Nucleus accumbens (tissue), 56 donors: ENCODE results near the gene AHDC1.
A peak's percentile ranks its signal among the peaks of the same experiment; 100 is the strongest.
"Not testable (repeated sequence)": the region's sequence is repeated elsewhere in the genome, so short reads cannot be mapped to it uniquely, and the experiment has no call there.

Experiments used
- DNase-seq, 56 donors: peaks; one replicate each; lab custom pipeline; 2025; lab: John Stamatoyannopoulos, UW

AHDC1 gene

DNA sequence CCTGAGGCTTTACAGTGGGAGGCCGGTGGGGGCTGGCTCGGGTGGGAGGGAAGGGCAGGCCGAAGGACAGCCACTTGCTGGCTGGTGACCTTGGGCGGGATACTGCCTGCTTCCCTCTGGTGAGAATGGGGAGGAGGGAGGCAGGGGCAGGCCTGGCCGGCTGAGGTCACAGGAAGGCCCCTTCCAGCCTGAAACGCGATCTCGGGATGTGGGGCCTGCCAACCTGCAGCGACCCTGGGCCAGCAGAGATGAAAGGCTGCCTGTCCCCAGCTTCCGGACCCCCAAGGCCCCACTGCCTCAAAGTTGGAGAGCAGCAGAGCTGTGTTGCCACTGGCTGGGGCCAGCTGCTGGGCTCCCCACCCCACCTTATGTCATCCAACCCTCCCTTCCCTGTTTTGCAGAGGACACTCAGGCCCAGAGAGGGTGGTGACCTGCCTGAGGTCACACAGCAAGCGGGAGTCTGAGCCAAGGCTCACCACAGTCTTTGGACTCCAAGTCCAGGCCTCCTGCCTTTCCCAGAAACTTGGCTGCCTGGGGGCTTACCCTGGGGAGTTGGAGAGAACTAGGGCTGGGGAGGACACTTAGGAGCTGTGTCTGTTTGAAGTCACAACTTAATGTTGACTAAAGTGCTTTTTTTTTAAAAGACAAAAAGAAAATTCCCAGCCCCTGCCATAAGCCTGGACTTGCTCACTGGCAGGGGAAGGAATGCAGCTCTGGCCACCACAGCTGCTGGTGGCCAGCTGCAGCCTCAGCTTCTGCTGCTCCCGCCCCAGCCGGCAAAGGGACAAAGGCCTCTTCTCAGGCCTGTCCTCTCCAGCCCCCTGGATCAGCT lies 99.1 kb downstream of the AHDC1 start:
- peak in 51 of 56 donors; percentile 53 to 96 (median 83) for DNase-seq

DNA sequence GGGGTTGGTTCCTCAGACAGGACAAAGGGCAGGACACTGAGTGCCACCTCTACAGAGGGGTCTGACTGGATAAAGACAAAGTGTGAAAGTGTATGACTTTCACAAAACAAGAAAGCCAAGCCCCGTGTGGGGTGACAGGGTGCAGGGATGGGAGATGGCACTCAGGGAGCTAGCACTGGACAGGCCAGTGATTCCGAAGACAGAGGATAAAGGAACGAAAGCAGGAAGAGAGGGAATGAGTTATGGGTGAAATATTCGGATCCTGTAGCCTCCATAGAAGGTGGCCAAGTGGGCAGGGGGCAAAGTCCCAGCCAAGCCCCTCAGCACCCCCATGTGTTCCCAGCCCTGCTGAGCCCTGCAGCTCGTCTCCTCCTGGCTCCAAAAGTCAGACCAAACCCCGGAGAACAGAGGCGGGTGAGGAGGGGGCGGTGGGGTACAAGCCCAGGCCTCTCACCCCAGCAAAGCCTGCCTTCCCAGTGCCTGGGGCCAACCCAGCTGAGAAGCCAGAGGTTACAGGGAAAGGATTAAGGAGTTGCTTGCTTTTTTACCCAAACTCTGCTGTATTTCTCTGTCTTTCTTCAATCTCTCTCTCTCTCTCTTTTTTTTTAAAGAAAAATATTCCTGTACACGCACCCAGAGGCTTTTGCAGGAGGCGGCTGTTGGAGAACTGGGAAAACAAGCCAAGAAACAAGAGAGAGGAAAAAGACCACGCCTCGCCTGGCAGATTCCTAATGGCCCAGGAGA lies 99.9 kb downstream of the AHDC1 start:
- peak in 2 of 56 donors; percentile 35 to 48 for DNase-seq

DNA sequence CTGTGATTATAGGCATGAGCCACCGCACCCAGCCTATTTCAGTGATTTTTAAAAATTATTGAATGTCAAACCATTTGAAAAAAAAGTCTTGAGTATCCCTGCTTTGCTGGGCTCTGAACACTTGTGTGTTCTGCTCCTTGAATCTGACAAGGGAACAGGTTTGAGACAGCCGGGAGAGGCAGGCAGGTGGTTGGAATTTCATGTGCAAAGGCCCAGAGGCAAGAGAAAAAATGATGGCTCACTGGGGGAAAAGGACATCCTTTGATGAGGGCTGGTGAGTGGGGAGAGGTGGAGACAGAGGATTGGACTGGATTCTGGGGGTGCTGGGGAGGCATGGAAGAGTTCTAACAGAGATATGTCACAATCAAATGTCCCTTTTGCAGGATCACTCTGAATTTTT lies 100.9 kb downstream of the AHDC1 start:
- no peak for DNase-seq

DNA sequence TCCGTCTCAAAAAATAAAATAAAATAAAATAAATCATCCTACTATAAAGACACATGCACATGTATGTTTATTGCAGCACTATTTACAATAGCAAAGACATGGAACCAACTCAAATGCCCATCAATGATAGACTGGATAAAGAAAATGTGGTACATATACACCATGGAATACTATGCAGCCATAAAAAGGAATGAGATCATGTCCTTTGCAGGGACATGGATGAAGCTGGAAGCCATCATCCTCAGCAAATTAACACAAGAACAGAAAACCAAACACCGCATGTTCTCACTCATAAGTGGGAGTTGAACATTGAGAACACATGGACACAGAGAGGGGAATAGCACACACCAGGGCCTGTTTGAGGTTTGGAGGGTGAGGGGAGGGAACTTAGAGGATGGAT lies 102.8 kb downstream of the AHDC1 start:
- not testable (repeated sequence) for DNase-seq

DNA sequence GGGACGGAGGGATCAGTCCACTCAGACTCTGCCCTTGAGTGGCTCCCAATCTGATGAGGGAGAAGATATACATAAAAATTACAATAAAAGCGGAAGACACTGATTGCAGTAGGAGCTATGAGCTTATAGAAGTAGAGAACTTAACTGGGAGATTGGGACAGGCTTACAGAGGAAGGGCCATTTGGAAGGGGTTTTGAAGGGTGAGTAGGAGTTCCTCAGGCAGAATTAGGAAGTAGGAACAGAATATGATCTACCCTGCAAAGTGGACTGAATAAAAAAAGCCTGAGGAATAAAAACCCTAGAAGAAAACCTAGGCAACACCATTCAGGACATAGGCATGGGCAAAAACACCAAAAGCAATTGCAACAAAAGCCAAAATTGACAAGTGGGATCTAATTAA lies 104.8 kb downstream of the AHDC1 start:
- no peak for DNase-seq

DNA sequence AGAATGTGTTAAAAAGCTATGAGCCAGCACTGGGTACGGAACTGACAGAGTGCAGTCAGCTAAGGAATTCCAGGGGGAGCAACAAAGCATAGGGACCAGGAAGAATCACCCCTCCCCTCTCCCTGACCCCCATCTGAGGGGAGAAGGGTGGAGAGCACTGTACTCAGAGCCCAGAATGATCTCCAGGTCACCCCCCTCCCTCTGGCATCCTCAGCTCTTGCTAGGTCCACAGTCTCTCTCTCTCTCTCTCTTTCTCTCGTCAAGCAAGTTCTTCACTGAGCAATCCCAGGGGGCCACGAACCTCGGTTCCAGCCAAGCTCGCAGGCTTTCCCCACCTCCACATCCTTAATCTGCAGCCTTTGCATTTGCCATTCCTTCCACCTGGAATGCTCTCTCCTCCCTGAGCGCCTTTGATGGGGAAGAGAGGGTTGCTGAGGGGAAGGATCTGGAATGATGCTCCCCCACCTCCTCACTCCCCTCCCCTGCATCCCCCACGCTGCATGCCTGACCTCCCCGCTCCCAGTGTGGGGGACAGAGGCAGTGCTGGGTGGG lies 107.3 kb downstream of the AHDC1 start:
- peak in 9 of 56 donors; percentile 11 to 54 (median 35) for DNase-seq

DNA sequence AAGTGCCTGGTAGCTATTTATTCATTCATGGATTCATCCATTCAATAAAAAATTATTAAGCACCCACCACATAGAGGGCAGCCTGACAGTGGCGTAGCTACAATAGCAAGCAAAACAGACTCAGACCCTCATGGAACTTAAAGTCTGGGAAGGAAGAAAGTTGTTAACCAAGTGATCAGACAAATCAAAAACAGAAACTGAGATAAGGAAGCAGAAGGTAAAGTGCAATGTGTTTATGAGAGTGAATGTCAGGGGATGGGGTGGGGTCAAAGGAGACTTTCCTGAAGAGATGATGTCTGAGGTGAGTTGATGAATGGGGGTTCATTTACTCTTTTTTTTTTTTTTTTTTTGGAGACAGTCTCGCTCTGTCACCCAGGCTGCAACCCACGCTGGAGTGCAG lies 111.1 kb downstream of the AHDC1 start:
- DNase-seq, result no peak

DNA sequence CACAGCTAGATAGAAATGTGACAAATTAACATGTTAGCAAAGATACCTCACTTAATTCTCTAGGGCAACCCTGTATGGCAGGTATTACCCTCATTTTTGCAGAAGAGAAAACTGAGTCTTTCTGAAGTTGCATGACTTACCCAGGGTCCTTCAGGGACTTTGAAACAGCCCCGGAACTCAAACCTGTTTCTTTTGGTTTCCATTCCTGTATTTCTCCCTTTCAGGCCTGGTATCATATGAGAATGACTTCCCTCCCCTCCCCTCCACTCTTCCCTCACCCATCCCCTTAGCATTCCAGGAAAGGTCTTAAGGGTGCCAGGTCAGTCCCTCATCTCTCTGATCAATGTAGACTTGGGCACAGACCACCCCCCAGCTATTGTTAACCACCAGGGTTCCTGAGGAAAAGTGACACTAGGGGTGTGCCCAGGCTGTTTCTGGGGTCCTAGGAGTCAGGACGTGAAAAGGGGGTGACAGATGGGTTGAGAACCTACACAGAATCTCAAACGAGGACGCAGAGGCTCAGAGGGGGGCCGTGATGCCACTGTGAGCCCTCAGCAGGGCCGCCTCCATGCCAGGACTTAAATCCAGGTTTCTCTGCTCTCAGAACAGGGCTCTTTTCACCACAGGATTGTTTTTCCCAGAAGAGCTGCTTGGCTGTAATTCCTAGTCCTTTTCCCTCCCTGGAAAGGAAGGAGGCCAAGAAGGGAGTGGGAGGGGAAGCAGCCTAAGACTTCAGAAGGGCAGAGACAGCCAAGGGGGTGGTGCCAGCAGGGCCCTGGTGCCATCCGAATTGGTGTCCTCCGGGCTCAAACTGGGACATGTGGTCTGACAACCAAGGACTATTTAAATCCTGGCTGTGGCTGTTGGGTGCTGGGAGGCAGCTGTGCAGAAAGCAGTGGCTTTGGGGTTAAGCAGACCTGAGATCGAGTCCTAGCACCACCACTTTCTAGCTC lies 111.9 kb downstream of the AHDC1 start:
- peak in 47 of 56 donors; percentile 22 to 75 (median 45) for DNase-seq

DNA sequence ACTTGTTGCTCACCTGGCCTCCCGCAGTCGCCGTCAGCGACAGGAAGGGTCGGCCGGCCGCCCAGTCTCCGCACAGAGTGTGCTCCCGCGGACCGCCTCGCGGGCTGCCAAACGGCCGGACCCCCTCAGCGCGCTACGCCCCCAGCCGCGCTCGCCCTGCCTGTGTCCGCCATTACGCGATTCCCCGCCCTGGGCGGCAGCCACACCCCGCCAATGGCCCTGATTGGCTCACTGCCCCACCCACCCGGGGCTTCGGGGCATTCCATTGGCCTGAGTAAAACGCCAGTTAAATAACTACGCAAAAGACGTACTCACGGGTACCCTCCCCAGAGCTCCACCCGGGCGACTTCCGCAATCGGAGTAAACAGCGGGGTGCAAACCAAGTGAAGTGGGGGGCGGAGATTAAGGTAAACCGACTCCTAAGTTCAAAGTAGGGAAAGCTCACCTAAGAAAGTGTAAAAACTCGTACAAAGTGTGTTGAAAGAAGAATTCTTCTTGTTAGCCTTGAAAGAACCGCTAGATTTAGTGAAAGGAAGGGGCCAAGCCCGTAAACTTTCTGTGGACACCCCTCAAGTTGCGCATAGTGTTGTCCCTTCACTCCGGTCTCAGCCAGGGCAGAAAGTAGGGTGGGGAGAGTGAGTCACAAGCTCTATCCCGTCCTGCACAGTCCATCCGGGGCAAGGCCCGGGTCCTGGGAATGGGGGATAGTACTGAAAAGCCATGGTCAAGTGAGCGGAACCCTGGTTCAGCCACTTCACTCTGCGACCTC lies 113.8 kb downstream of the AHDC1 start, which contains the start of gene WASF2:
Gene WASF2, minus strand, starts transcription at position 195 of the 769 bp plus-strand sequence. CDS start 61,277 bp downstream, outside the sequence.
- DNase-seq, result peak; percentile 79 to 99 (median 96)

DNA sequence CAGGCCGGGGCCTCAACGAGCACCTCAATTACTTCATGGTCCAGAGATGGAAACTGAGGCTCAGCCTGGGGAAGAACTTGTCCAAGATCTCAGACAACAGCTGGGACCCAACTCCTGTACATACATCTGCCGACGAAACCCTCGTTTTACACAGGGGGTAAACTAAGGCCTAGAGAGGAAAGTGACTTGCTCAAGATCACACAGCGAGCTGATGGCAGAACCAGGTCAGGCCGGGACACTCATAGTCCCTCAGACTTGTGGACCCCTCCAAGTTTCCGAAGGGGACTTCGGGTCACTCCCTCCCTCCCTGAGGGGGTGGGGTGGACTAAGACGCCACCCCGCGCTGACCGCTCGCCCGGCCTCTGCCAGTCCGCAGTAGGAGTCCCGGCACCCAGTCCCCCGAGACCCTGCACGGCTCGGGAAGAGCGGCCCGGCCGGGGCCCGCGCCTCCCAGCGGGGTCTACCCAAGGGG lies 114.4 kb downstream of the AHDC1 start:
- DNase-seq, result peak in 10 of 56 donors; percentile 36 to 74 (median 54)

DNA sequence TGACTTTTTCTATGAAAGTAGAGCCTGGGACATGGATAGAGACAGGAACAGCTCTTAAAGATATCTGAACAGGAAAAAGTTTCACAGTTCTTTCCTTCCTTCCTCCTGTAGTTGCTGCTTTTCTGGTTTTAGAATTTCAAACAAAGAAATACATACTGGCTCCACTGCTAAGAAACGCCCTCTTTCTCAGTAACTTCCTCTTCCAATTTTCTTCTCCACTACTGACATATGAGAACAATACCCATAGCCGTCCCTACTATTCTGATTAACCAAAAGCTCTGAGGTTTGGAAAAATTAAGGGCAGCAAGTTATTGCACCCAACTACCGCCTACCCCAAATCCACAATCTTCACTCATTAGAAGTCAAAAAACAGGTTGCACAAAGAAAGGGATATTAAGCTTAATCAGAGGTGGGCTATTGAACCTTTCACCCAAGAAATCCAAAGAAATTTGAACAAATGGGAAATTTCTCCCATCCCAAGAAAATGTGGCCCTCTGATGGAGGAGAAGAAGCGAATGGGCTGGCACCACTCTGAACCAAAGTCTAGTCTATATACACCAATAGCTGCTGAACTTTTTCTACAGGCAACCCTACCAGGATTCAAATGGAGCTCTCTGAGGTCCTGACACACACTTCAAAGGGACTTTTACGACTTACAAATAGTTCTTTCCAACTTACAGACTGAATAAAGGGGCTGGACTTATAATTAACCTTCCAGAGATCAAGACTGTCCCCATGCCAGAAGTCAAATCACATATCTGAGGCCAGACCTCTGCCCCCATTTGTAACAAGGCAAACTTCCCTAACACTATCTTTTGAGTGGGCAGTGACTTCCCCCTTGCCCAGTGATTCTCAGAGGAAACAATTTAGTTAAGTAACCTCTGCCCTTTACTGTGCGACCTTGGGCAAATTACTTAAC lies 115.7 kb downstream of the AHDC1 start:
- DNase-seq, result no peak

DNA sequence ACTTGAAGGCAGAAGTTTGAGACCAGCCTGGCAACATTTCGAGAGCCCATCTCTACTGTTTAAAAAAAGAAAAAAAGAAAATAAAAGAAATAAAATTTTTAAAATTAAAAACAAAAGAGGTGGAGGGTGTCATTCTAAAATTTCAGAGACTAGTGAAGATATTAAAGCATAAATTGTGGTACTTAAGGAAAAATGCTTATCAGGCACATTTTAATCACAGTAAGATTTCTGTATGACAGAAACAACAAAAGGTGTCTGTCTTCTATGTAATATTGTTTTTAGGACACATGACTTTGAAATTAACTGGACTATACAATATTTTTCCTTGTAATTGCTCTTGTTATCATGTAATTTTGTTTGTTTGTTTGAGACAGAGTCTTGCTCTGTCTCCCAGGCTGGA lies 118.6 kb downstream of the AHDC1 start:
- DNase-seq, result no peak
